ENCODE results near the gene KLK14. TPM values are rescaled to one million over a fixed set of nuclear protein-coding genes. Genes with fewer than 3 reads are reported as not detected.

KLK14 gene
- total RNA-seq, 1 experiment from 2014 or later, result 0.26 TPM

- WGBS (ENCODE audit: extremely low coverage, insufficient read length, low lambda C conversion rate), result no CpG with 5 or more reads among the region's 4 CpGs
- no peak overlapping the region for H3K23ac ChIP-seq (ENCODE audit: insufficient read length, low read depth, low read length)
- no peak overlapping the region for H4K91ac ChIP-seq (ENCODE audit: insufficient read length, low read depth, low read length)
- H3K18ac ChIP-seq (ENCODE audit: insufficient read length, low read depth, low read length), result no peak overlapping the region
- H3K56ac ChIP-seq (ENCODE audit: insufficient read length, low read depth, low read length), result no peak overlapping the region
- H4K8ac ChIP-seq (replicated peaks; ENCODE audit: insufficient read length, low read depth, low read length), result no peak overlapping the region
- H2AFZ ChIP-seq (ENCODE audit: low read length), result no peak overlapping the region
- no peak overlapping the region for H2BK120ac ChIP-seq (ENCODE audit: low read depth, low read length, poor library complexity, severe bottlenecking)
- no peak overlapping the region for H4K5ac ChIP-seq (ENCODE audit: insufficient read length, low read depth, low read length)
- H3K9ac ChIP-seq (ENCODE audit: extremely low read depth, insufficient read length, low read length), result no peak overlapping the region
- H3K79me2 ChIP-seq (ENCODE audit: insufficient read depth, low read length), result no peaks in the 10 kb centered on the region
- TF ChIP-seq CTCF (conservative IDR thresholded peaks at IDR 0.05), result no peak
- H3K4me2 ChIP-seq (ENCODE audit: insufficient read depth, insufficient read length, low read length), result no peak overlapping the region
- no peak overlapping the region for H2BK15ac ChIP-seq (ENCODE audit: low read depth, low read length)
- H3K27ac Mint-ChIP-seq, result no peak overlapping the region; a peak in 1 of 7 replicates
- H3K4me1 Mint-ChIP-seq, result peaks cover 22 to 32% of the 10 kb centered on the region in 2 experiments
- H3K14ac ChIP-seq (ENCODE audit: insufficient read depth, low read length), result no peak overlapping the region
- no peaks in the 10 kb centered on the region for H3K23me2 ChIP-seq (ENCODE audit: insufficient read length, low read depth, low read length, poor library complexity, severe bottlenecking)
- H3K4me3 Mint-ChIP-seq, result no peak overlapping the region
- no peak overlapping the region for H2BK12ac ChIP-seq (ENCODE audit: insufficient read length, low read depth, low read length)
- H3K79me1 ChIP-seq (ENCODE audit: insufficient read depth, low read depth, low read length, poor library complexity, severe bottlenecking), result no peaks in the 10 kb centered on the region
- no peak for DNase-seq
- no peak overlapping the region for H3K4ac ChIP-seq (ENCODE audit: low read depth, low read length)
- no peaks in the 10 kb centered on the region for H3K36me3 Mint-ChIP-seq (ENCODE audit: insufficient read depth in 1 of 3, low read depth in 3 of 3)
- H3K27me3 ChIP-seq (ENCODE audit: insufficient read depth, low read length), result no peaks in the 10 kb centered on the region; the same call in 1 of the 2 replicates
- no peak overlapping the region for H2AK5ac ChIP-seq (ENCODE audit: insufficient read length, low read length)
- H2BK20ac ChIP-seq (ENCODE audit: low read depth, low read length, poor library complexity, severe bottlenecking), result no peak overlapping the region
- H3K4me1 ChIP-seq (ENCODE audit: insufficient read depth, low read length), result peaks cover 2% of the 10 kb centered on the region; the same call in 1 of the 2 replicates
- H2BK5ac ChIP-seq (ENCODE audit: insufficient read length, low read length), result no peak overlapping the region
- H3T11ph ChIP-seq (ENCODE audit: low read length), result no peak overlapping the region
- no peaks in the 10 kb centered on the region for H4K20me1 ChIP-seq (ENCODE audit: control insufficient read depth, insufficient read depth, insufficient read length)
- no peak overlapping the region for H3K27ac ChIP-seq (ENCODE audit: insufficient read length, low read depth, low read length)
- H3K9me3 ChIP-seq (ENCODE audit: control insufficient read depth, low read depth, low read length), result no peaks in the 10 kb centered on the region
- peaks cover 19% of the 10 kb centered on the region for H3K27me3 Mint-ChIP-seq (ENCODE audit: low read depth)
- H3K9me3 Mint-ChIP-seq, result no peaks in the 10 kb centered on the region
Measured at GRCh38 chr19:51083181-51083580, 494 bp upstream of the KLK14 start.

All from H9 (cell line).